Left hindlimb (tissue), 1 donor: ENCODE data around the gene IKZF3.

ENCODE experiments used
- DNase-seq: peaks from one replicate; pipeline ENCODE4 v3.0.0-alpha.2; 2018

Gene IKZF3

DNA sequence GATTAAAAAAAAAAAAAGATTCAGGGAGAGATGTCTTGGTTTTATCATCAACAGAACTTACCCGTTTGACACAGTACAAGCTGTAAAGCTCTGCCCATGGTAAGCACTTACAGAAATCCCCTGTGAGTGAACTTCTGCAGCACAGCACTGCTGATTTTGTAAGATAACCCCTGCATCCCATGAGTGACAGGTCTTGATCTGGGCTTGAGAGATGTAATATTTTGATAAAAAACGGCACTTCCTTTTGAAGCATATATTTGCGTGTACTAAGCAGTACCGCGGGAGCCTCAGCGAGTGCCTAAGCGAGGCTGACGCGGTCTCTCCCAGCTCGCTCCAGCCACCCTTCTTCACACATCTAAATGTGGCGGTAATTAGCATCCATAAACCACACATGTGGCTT lies 50.5 kb downstream of the IKZF3 start:
- DNase-seq = no peak

- no peak for DNase-seq
These were observed 51.6 kb downstream of the IKZF3 start for GRCh38 chr17:39812466-39812865.

GRCh38 chr17:39810939-39811728 lies 53.0 kb downstream of the IKZF3 start:
- no peak for DNase-seq

DNA sequence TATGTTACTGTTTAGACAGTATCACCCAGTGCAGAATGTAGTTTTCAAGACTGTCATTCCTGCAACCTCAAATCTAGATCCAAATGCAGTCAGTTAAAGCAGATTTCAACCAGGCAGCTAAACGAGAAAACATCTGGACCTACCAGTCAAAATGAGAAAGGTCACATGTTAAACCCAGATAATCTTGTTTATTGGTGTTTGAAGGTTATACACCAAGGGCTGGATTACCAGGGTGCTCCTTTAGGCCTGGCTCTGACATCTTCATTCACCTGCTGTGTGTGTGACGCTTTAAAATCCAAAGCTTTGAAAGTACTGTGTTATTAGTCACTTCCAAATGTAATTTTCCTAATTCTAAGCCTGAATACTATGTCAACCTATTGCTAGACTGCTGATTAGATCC lies 54.9 kb downstream of the IKZF3 start:
- no peak for DNase-seq

DNA sequence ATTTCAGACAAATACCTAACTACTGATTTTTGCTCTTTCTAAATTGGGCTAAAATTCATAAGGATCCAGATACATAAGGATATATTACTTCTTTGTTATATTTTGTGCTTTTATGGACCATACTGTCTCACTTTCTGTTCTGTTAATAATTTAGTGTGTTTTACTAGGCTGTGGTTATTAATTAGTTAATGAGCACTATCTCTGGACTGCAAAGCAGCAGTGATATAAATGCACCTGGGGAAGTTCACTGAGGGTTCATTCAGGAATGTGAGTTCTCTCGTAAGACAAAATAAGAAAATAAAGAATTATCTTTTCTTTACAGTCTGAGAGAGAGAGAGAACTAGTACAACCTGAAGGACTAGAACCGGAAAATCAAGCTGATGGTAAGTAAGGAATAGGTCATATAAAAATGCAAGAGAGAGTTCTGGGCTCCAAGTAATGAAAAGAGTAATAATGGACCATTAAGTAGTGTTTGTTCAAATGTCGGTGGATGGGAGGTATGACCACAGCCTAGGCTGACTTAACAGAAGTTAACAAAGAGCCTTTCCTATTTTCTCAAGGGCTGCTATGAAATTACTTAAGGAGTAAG lies 55.6 kb downstream of the IKZF3 start:
- no peak for DNase-seq

DNA sequence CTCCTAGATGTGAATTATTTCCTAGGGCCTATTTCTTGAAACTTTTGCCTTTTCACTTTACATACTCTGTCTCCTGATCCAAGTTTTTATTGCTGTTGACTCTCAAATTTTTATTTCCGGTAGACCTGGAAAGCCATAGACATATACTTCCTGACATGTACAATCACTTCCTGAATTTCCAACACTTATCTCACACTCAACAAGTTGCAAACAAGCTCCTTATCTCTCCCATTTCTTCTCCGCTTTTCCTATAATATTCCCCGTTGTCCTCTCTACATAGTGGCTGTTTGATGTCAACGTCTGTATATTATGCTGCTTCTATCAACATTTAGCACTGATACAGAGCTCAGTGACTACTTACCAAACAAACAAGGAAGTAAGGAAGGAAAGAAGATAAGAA lies 59.3 kb downstream of the IKZF3 start:
- DNase-seq = no peak

DNA sequence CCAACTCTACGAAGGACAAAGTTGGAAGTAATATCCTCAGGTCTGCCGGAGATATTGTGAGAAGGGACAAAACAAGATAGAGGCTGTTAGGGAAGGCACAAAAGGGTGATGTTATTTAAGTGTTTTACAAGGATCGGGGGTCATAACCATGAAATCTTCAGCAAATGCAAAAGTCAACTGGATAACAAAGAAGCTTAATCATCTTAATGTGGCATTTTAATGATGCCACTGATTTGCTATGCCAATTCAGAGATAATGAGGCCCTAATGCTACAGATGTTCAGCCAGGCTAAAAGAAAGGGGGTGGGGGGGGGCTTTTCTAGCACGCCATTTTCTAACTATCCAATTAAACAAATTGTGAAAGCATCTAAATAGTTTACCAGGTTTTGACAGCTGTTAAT lies 63.1 kb downstream of the IKZF3 start:
- DNase-seq = no peak

DNA sequence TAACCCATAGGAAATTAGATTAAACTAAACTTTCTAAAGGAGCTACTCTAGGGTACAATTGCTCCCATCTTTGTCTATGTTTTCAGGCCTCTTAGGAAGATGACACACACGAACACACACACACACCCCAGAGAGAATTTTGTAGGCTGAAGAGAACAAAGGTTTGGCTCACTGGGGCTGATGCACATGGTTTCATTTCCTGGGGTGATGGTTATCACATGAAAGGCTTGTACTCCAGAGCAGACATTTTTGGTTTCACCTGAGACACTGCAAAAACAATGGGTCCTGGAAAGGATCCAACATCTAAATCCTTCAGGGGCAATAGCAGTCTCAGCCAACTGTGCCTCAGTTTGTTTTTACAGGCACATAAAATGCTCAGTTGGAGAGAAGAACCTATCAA lies 63.6 kb downstream of the IKZF3 start:
- no peak for DNase-seq

DNA sequence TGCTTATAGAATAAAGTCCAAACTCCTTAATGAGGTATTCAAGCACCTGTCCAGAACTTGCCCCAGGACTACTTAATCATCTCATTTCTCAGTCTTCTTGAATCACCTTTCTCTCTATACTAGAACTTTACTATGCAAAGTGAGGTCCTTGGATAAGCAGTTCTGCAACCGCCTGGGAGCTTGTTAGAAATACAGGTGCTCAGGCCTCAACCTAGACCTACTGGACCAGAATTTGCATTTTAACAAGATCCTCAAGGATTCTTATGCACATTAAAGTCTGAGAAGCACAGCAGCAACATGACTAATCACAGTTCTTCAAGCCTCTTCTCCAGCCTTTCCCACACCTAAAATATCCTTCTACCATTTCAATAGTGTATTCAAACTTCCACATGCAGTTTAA lies 64.7 kb downstream of the IKZF3 start:
- DNase-seq = no peak

- no peak for DNase-seq
These were observed 69.7 kb downstream of the IKZF3 start for GRCh38 chr17:39794249-39794970.

DNA sequence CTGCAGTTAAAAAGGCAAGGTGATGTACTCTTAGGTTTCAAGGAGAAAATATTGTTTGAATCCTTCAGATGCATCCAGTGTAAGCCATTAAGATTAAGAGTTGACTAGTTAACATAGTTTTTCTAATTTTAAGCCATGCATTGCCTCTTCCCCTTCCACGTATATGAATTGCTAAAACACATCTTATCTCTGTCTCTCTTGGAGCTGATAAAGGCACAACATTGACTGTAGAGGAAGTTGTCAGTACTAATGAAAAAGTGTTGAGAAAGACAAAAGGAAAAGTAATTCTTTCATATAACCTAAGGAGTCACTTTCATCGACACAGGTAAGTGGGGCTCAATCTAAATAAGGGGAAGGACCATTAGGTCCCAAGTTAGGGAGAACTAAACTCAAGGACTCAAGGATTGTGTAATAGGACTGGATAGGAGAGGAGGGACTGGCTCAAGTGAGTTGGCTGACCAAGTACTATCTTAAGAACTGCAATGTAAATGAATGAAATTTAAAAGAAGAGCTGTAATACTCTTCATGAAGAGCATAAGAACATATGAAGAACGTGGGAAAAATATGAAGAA lies 70.7 kb downstream of the IKZF3 start:
- no peak for DNase-seq

- no peak for DNase-seq
These were observed 71.4 kb downstream of the IKZF3 start for GRCh38 chr17:39792526-39793221.

GRCh38 chr17:39791111-39791992 lies 72.8 kb downstream of the IKZF3 start:
- no peak for DNase-seq

DNA sequence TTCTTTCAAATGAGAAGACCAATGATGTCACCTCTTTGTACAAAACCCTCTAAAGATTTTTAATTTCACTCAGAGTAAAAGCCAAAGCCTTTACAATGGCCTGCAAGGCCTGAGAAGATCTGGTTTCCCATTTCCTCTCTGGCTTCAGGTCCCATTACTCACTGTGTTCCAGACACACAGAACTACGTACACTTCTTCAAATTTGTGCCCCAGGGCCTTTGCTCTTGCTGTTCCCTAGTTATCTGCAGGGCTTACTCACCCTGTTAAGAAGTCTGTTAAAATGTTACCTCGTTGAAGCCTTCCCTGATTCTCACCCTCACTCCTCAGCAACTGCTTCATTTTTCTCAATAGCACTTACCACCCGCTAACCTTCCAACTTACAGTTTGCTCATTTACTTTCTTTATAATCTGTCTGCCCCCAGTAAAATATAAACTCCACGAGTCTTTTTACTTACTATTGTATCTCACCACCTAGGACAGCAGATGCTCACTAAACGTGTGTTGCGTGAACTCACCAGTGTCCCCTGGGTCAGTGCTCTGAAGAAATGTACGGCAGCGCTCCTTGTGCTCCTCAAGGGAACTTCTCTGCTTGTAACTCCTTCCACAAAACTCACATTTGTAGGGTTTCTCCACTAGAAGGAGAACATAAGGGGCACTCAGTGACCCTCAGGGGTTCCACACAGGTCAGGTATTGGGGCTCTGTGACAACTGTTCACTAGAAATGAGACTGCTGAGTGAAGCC lies 76.2 kb downstream of the IKZF3 start:
- DNase-seq = no peak

DNA sequence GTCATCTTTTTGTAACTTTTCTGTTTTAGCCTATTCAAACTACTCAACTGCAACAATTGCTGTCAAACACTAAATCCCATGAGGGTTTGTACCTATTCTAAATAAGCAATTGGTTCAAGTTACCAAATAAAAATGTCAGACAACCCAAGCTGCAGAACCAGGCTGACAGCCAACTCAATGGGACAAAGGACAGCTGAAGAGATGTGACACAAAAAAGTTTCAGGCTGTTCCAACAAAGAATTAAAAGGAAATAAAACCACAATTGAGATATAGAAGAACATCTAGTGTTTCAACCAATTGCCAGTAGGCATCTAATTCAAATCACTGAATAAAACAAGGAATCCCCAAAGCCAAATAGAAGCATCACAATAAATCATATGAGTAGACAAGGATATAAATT lies 77.1 kb downstream of the IKZF3 start:
- DNase-seq = no peak

- DNase-seq = no peak
These were observed 81.1 kb downstream of the IKZF3 start for GRCh38 chr17:39782980-39783379.

DNA sequence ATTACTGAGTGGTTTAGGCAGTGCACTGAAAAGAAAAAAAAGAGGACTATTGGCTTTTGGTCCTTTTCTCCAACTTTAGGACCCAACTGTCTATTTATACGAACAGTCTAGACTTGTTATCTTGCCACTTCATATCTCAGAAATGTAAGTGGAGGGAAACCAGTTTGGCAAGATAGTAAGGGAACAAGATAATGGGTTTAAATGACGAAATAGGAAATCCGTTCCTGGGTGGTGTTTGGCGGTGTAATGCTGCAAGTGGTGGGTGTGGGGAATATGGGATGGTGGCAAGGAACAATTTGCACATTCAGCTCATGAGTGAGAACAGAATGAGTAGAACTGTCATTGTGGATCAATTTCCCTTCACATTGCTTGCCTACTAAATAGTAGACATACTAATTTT lies 81.6 kb downstream of the IKZF3 start:
- no peak for DNase-seq

DNA sequence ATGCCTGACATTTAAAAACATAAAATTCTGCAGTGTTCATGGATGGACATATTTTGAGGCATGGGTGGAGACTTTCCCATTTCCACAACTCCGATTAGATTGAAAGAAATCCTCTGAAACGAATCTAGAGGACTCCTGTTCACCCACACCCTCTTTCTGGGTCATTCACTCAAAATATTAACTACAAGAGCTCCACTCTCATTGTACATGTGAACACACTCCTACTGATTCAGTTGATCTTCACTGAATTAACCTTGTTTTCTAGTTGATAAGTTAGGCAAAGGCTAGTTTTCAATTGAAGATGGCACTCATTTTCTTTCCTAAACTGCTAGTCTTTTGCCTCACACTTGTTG lies 82.3 kb downstream of the IKZF3 start:
- no peak for DNase-seq

- no peak for DNase-seq
These were observed 82.9 kb downstream of the IKZF3 start for GRCh38 chr17:39781031-39781860.

DNA sequence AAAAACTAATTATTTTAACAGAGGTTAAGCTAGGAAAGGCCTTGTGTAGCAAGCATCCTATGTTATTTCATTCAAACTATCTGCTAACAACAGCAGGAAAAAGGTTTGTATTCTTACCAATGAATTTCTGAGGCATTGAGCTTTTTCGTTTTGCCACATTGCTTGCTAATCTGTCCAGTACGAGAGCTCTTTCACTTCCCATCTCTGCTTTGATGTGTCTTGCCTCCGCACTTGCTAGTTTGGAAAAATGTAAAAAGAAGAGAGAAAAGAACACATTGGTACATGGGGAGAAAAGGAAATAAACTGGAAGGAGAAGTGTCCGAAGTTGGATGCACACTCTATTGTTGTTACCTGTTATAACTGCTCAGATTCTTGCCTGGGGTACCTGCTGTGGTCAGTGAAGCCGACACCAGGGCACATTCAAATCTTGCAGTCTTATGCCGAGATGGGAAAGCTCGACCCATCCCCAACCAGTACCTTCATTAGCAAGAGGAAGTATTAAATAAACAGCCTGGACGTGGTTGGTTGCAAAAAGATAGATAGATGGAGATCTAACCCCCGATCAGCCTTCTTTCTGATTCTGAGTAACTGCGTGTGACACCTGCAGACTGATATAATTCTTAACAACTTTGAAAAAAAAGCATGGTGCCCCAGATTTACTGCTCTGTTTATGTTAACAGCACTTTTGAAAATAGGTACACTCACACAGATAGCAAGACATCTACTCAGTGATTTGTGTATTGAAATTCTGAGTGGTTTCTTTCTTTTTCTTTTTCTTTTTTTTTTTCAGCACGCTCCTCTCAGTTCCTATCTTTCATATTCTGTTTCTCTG lies 86.4 kb downstream of the IKZF3 start:
- DNase-seq = no peak
